Left kidney (tissue), 2 donors: ENCODE measurements around the gene NDUFC2. TPM values are rescaled to one million over a fixed set of nuclear protein-coding genes. Genes with fewer than 3 reads are reported as not detected.
"Not testable (repeated sequence)": the region's sequence is repeated elsewhere in the genome, so short reads cannot be mapped to it uniquely, and the experiment has no call there.

Experiments
- DNase-seq: peaks from one replicate; pipeline ENCODE4 v3.0.0-alpha.2; 2013
- polyA plus RNA-seq: library from polyadenylated mRNA; unstranded; fragments of 120-200 nt; gene quantifications from one replicate; pipeline ENCODE4 v1.2.1, GENCODE V29; 2013; ENCODE audit not compliant: insufficient read length

Gene NDUFC2
- polyA plus RNA-seq, 1 donor: 126 TPM

- DNase-seq: no peak
Measured at GRCh38 chr11:78080818-78081495, 1.3 kb upstream of the NDUFC2 start.

GRCh38 chr11:78080084-78080817 is 589 bp upstream of the NDUFC2 start:
- no peak for DNase-seq

- DNase-seq: no peak
Measured at GRCh38 chr11:78078218-78079167, 1.2 kb downstream of the NDUFC2 start.

DNA sequence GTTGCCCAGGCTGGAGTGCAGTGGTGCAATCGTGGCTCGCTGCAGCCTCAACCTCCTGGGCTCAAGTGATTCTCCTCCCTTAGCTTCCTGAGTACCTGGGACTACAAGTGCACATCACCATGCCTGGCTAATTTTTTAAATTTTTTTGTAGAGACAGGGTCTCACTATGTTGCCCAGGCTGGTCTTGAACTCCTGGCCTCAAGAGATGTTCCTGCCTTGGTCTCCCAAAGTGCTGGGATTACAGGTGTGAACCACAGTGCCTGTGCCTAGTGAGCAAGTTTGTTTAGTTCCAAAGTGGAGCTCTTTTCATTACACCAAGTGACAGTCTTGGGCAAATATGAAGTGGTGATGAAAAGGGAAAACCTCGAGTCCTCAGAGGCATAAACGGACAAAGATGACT is 2.1 kb downstream of the NDUFC2 start:
- DNase-seq: not testable (repeated sequence)

DNA sequence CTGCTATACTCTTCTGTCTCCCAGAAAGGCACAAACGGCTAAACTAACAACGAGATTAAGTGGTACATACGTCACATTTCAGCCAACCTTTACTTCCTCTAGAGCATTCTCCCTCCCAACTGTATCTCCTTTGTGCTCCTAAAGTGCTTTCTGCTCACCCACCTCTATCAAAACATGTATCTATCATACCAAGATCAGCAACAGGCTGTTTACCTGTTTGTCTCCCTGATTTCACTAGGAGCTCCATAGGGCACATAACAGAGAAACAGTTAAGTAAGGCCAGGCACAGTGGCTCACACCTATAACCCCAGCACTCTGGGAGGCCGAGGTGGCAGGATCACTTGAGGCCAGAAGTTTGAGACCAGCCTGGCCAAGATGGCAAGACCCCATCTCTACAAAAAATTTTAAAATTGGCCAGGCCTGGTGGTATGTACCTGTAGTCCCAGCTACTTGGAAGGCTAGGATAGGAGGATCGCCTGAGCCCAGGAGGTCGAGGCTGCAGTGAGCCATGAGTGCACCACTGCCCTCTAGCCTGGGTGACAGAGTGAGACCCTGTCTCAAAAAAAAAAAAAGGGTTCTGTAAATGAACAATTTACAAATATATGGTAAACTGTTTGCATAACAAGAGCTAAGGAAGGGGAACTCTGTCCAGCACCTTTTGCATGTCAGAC is 2.8 kb downstream of the NDUFC2 start:
- no peak for DNase-seq

DNA sequence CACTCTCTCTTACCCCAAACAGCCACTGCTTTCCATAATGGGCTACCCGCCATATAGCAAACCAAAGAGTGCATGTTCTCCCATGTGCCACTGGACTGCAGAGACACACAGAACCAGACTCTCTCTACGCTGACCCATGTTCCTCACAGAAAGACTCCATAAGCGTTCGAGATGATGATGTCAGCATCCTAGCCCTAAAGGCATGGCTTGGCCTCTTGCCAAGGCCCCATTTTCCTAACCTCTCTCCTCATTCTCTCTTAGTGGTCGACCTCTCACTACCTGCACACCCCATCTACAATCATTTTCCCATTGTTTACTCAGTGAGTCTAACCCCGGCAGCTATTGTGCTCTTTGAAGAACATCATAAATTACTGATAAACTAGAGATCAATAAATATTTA is 4.9 kb downstream of the NDUFC2 start:
- DNase-seq: no peak

DNA sequence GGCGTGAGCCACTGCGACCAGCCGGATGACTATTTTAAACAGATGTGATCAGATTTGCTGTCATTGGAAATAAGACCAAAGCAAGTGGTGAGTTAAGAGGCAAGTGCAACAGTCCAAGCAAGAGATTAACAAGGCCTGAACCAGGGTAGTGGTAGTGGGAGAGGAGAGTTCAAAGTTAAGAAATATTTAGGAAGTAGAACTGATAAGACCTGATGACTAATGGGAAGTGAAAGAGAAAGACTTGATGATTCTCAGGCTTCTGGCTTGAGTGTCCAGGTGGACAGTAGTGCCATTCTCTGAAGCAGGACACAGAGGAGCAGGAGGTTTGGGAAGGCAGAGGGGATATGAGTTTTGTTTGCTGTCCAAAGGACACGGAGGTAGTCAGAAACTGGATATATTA is 7.2 kb downstream of the NDUFC2 start:
- DNase-seq: no peak

DNA sequence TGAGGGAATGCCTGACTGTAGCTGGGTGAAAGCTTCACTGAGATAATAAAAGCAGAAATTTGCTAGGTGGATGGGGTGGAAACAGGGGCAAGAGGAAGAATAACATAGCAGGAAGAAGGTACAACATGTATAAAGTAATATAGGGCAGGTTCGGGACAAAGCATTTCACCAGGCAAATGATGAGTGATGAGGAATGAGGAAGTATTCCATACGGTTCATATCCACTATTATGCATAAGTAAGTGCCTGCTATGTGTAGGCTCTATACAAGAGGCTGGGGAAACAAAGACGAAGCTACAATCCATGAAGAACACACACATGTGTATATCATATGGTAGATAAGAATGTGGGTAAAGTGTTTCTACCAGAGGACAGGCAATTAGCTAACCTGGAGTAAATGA is 7.9 kb downstream of the NDUFC2 start:
- no peak for DNase-seq

DNA sequence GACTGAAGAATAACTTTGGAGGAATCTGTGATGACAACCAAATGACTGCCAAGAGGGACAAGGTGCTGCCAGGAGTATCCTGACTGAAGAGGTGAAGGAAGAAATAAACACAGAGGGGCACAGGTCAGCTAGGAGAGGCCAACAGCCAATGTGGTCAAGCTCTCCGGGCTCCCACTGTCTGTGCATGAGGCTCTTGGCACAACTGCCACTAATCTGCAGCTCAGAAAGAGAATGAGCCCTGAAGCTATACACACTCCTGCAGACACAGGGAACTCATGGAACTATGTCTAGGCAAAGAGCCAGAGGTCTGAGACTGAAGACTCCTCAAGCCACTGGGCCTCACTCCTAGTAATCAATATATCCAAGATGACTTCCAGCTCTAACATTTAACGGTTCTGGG is 9.0 kb downstream of the NDUFC2 start:
- DNase-seq: no peak

GRCh38 chr11:78069465-78069864 is 10.2 kb downstream of the NDUFC2 start:
- no peak for DNase-seq

DNA sequence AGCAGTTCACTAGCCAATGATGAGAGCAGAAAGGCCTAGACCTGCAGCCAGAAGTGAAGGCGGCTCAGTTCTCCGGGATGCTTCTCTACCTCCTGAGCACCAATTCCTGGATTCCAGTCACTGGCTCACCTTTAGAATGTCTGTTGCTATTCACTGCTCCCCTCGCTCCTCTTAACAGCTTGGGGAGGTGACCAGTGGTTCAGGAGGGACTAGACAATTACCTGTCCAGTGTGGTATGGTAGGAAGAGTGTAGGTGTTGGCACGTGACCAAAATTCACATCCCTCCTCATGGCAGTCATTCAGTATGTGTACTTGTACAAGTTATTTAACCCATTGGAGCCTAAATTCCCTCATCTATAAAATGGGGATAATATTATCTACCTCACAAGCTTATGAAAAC is 12.0 kb downstream of the NDUFC2 start:
- no peak for DNase-seq

GRCh38 chr11:78066471-78066870 is 13.2 kb downstream of the NDUFC2 start:
- no peak for DNase-seq

DNA sequence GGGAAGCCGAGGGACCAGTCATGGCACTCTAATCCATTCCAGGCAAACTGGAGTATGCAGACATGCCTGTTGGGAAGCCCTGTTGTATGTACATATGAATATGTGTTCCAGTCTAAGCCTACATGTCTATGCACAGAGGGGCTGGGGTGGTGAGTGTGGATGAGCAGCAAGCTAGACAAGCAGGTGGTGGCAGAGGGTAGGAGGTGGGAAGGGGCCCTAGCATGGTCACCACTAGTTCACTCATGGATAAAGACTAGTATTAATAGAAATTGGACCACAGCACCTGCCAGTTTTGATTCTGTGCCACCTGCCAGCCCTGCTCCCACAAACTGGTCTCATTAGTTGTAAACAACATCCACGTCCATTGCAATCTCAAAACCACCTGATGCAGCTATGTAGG is 14.5 kb downstream of the NDUFC2 start:
- DNase-seq: no peak

GRCh38 chr11:78063440-78064181 is 16.1 kb downstream of the NDUFC2 start, which contains the start of gene THRSP:
TSS of gene THRSP (plus strand) at chr11:78063861. CDS start at chr11:78063882, 21 bp downstream.
- DNase-seq: no peak

DNA sequence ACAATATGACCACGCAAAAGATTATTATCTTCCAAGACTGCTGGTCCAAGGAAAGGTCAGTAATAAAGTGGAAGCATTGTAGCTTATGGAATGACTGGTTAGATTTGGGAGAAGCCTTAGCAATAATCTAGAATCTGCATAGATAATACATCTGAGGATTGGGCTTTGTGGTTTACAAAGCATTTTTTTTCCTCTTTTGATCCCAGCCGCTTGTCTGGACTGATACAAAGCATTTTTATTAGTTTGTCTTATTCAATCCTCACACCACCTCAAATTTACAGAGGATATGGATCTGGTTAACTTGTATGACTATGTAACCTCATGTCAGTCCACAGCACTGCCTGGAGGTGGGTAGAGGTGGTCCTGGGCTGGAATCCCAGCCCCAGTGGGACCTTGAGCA is 17.0 kb downstream of the NDUFC2 start:
- DNase-seq: no peak

- no peak for DNase-seq
Measured at GRCh38 chr11:78061921-78062311, 17.7 kb downstream of the NDUFC2 start.

- no peak for DNase-seq
Measured at GRCh38 chr11:78061088-78061920, 18.4 kb downstream of the NDUFC2 start.

GRCh38 chr11:78060533-78060932 is 19.1 kb downstream of the NDUFC2 start:
- no peak for DNase-seq

- not testable (repeated sequence) for DNase-seq
Measured at GRCh38 chr11:78059749-78060328, 19.8 kb downstream of the NDUFC2 start.

DNA sequence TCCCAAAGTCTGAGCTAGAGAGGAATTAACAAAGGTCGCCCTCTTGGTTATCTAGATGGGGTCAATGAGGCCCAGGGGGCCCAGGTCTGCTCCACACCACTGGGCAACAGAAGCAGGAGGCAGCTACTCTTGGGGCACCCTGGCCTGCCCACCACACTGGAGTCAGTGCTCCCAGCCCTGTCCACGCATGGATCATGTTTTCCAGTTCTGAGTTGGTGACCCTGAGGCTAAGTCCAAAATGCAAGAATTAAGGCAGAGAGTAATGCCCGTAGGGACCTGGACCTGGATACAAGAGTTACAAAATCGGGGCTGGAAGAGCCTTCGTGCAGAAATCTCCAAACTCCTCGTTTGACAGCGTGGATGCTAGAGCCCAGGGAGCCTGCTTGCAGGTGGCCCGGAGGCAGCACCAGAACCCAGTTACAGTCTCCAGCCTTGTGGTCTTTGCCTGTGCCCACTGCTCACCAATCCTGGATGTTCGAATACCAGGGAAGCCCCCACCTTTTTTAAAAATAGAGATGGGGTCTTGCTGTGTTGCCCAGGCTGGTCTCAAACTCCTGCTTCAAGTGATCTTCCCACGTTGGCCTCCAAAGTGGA is 22.1 kb downstream of the NDUFC2 start:
- no peak for DNase-seq
